GM23338 (cell line): ENCODE results near the gene CYP4B1. TPM values are rescaled to one million over a fixed set of nuclear protein-coding genes. Genes with fewer than 3 reads are reported as not detected.

Experiments used
- ATAC-seq: fragments of 200-7000 bp; cut with Tn5 transposase; 3 replicates; pipeline ENCODE4 v1.9.1; 2020
- DNase-seq: peaks from one replicate; pipeline ENCODE4 v3.0.0-alpha.2; 2015; ENCODE audit warnings: low spot score
- H2AFZ ChIP-seq: fragments of 200-600 bp; sonication (generic); 2 replicates; pipeline ENCODE4 v1.8.0; 2016; ENCODE audit warnings: antibody characterized with exemption, mild to moderate bottlenecking, moderate library complexity
- H3F3A ChIP-seq: fragments of 200-600 bp; sonication (generic); replicated peaks from 2 replicates; pipeline ENCODE4 v1.8.0; 2017; ENCODE audit warnings: antibody characterized with exemption, mixed run types, low read depth
- H3K27ac ChIP-seq: fragments of 200-600 bp; sonication (generic); 2 replicates; pipeline ENCODE4 v1.6.1; 2016; ENCODE audit warnings: low read depth
- H3K27me3 ChIP-seq: fragments of 200-600 bp; sonication (generic); 2 replicates; pipeline ENCODE4 v1.8.0; 2016; ENCODE audit warnings: mild to moderate bottlenecking, mixed run types, moderate library complexity; ENCODE audit not compliant: insufficient read depth
- H3K36me3 ChIP-seq: fragments of 200-600 bp; sonication (generic); 2 replicates; pipeline ENCODE4 v1.8.0; 2016; ENCODE audit warnings: mild to moderate bottlenecking; ENCODE audit not compliant: insufficient read depth
- H3K4me1 ChIP-seq: fragments of 200-600 bp; sonication (generic); 2 replicates; pipeline ENCODE4 v1.8.0; 2016; ENCODE audit warnings: mild to moderate bottlenecking, moderate library complexity; ENCODE audit not compliant: insufficient read depth
- H3K4me2 ChIP-seq: fragments of 200-600 bp; sonication (generic); 2 replicates; pipeline ENCODE4 v1.7.1; 2017; ENCODE audit warnings: mixed run types
- H3K4me3 ChIP-seq: fragments of 200-600 bp; sonication (generic); 2 replicates; pipeline ENCODE4 v1.6.1; 2016; ENCODE audit warnings: mixed run types
- H3K79me2 ChIP-seq: fragments of 200-600 bp; sonication (generic); replicated peaks from 2 replicates; pipeline ENCODE4 v1.8.0; 2017; ENCODE audit warnings: mild to moderate bottlenecking; ENCODE audit not compliant: insufficient read depth
- H3K9me2 ChIP-seq: fragments of 200-600 bp; sonication (generic); 2 replicates; pipeline ENCODE4 v1.8.0; 2017; ENCODE audit not compliant: insufficient read depth
- H4K20me1 ChIP-seq: fragments of 200-600 bp; sonication (generic); replicated peaks from 2 replicates; pipeline ENCODE4 v1.8.0; 2017; ENCODE audit warnings: mild to moderate bottlenecking; ENCODE audit not compliant: insufficient read depth
- H3K27ac Mint-ChIP-seq: 2 replicates; pipeline ENCODE4 v1.8.0; 2020; ENCODE audit warnings: inconsistent platforms, mild to moderate bottlenecking, moderate library complexity, mixed read lengths
- H3K27me3 Mint-ChIP-seq: 3 replicates; pipeline ENCODE4 v1.8.0; 2022; ENCODE audit warnings: low read depth, mild to moderate bottlenecking, moderate library complexity, mixed read lengths, inconsistent platforms; ENCODE audit not compliant: insufficient read depth, poor library complexity
- H3K36me3 Mint-ChIP-seq: 3 replicates; pipeline ENCODE4 v1.8.0; 2021; ENCODE audit warnings: low read depth, mild to moderate bottlenecking, inconsistent platforms, moderate library complexity, mixed read lengths
- H3K4me1 Mint-ChIP-seq: 3 replicates; pipeline ENCODE4 v1.8.0; 2020; ENCODE audit warnings: mild to moderate bottlenecking, inconsistent platforms, mixed read lengths
- H3K4me3 Mint-ChIP-seq: 3 replicates; pipeline ENCODE4 v1.8.0; 2021; ENCODE audit warnings: moderate library complexity, mild to moderate bottlenecking, inconsistent platforms, mixed read lengths
- H3K9me3 Mint-ChIP-seq: 3 replicates; pipeline ENCODE4 v1.8.0; 2020; ENCODE audit warnings: moderate library complexity, mild to moderate bottlenecking, inconsistent platforms, mixed read lengths
- CTCF ChIP-seq, 2 experiments: fragments of 200-600 bp in 1 of 2; sonication (generic) in 1 of 2; conservative IDR thresholded peaks; 2 replicates each; pipeline versions ENCODE4 v1.5.1 to v1.6.1; 2016 to 2017; ENCODE audit warnings: antibody characterized with exemption in 2 of 2, low read depth in 2 of 2, mild to moderate bottlenecking in 2 of 2, moderate library complexity in 1 of 2
- EZH2 ChIP-seq: fragments of 200-600 bp; sonication (generic); IDR thresholded peaks from one replicate; pipeline ENCODE4 v1.8.0; 2017; ENCODE audit warnings: antibody characterized with exemption, mild to moderate bottlenecking, low read depth; ENCODE audit not compliant: unreplicated experiment
- EZH2phosphoT487 ChIP-seq: fragments of 200-600 bp; sonication (generic); IDR thresholded peaks from one replicate; pipeline ENCODE4 v1.8.1; 2018; ENCODE audit warnings: antibody characterized with exemption; ENCODE audit not compliant: unreplicated experiment
- JUNB ChIP-seq: IDR thresholded peaks from one replicate; pipeline ENCODE4 v1.6.1; 2016; ENCODE audit warnings: antibody characterized with exemption; ENCODE audit not compliant: unreplicated experiment
- NANOG ChIP-seq: IDR thresholded peaks from 2 replicates; pipeline ENCODE4 v1.6.1; 2016; ENCODE audit warnings: antibody characterized with exemption, borderline replicate concordance
- STAT1 ChIP-seq: IDR thresholded peaks from one replicate; pipeline ENCODE4 v1.6.1; 2016; ENCODE audit warnings: antibody characterized with exemption; ENCODE audit not compliant: unreplicated experiment
- ZNF114 ChIP-seq: fragments of 250-450 bp; sonication (Bioruptor Pico); IDR thresholded peaks from 2 replicates; pipeline ENCODE4 v1.5.0; 2020; ENCODE audit warnings: mild to moderate bottlenecking, moderate library complexity
- ZNF331 ChIP-seq: fragments of 250-450 bp; sonication (Bioruptor Pico); IDR thresholded peaks from 2 replicates; pipeline ENCODE4 v1.5.0; 2020; ENCODE audit warnings: low read depth, mild to moderate bottlenecking, moderate library complexity
- ZNF462 ChIP-seq: fragments of 250-450 bp; sonication (Bioruptor Pico); IDR thresholded peaks from 2 replicates; pipeline ENCODE4 v1.5.0; 2020; ENCODE audit warnings: mild to moderate bottlenecking, moderate library complexity
- polyA plus RNA-seq: library from polyadenylated mRNA; unstranded; fragments of >200 nt; fragmentation: Nextera tagmentation; extraction: Ambion mirVana; gene quantifications from 2 replicates; pipeline ENCODE4 v1.2.1, GENCODE V29; 2016
- total RNA-seq: library from RNA; depleted of rRNA; stranded (reverse); fragments of >200 nt; shearing (Covaris generic); gene quantifications from 2 replicates; pipeline ENCODE4 v1.2.3, GENCODE V29; 2014
- TF ChIP-seq, protein P1 (sequence below): IDR thresholded peaks from 2 replicates; pipeline ENCODE4 v1.6.1; 2016; ENCODE audit warnings: antibody characterized with exemption

The CYP4B1 gene
- total and polyA plus RNA-seq, 2 experiments from 2014 or later, result not detected

DNA sequence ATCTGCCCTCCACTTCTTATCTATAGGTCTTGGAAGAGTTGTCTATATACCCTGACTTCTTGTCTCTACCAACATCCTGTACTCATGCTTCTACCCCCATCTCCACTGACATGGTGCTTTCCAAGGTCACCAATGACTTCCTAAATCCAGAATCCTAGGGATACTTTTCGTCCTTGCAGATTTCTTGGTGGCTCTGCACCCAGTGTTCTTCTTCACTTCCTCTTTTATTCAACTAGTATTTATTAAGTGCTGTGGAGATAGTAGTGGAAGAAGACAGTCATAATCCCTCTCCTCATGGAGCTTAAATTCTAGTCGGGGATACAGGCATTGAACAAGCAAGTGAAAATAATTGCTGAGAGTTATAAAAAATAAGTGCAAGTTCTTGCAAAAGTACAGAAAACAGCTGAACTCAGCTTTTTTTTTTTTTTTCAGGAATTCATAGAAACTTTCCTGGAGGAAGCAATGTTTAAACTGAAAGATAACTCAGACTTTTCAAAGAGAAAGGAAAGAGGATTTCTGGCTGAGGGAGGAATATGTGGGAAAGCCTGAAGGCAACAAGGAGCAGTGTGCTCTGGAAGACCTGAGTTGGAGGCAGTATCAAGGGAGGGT lies 38.2 kb upstream of the CYP4B1 start:
- TF ChIP-seq NANOG (no peak), EZH2 (no peak), CTCF (conservative IDR thresholded peaks at IDR 0.05; ENCODE audit: low read depth in 2 of 2) (no peak), ZNF331 (CRISPR knock-in tag) (no peak), EZH2phosphoT487 (no peak), STAT1 (no peak), ZNF462 (CRISPR knock-in tag) (no peak), JUNB (no peak), ZNF114 (CRISPR knock-in tag) (no peak)
- TF ChIP-seq, protein P1, sequence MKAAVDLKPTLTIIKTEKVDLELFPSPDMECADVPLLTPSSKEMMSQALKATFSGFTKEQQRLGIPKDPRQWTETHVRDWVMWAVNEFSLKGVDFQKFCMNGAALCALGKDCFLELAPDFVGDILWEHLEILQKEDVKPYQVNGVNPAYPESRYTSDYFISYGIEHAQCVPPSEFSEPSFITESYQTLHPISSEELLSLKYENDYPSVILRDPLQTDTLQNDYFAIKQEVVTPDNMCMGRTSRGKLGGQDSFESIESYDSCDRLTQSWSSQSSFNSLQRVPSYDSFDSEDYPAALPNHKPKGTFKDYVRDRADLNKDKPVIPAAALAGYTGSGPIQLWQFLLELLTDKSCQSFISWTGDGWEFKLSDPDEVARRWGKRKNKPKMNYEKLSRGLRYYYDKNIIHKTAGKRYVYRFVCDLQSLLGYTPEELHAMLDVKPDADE, result no peak
- Histone ChIP-seq H3K36me3 (no peaks in the 10 kb centered on the region), H3K9me2 (no peaks in the 10 kb centered on the region), H3K4me3 (no peak overlapping the region), H4K20me1 (no peaks in the 10 kb centered on the region), H3F3A (no peaks in the 10 kb centered on the region), H2AFZ (no peak overlapping the region), H3K4me2 (no peak overlapping the region), H3K27me3 (no peaks in the 10 kb centered on the region), H3K4me1 (peaks cover 17% of the 10 kb centered on the region; the same call in 1 of the 2 replicates), H3K27ac (no peak overlapping the region), H3K79me2 (no peaks in the 10 kb centered on the region)
- Mint-ChIP-seq H3K27me3 (peaks cover 6% of the 10 kb centered on the region), H3K36me3 (no peaks in the 10 kb centered on the region), H3K4me1 (peaks cover 23% of the 10 kb centered on the region), H3K27ac (no peak overlapping the region), H3K4me3 (no peak overlapping the region), H3K9me3 (peaks cover 9% of the 10 kb centered on the region; the same call in 1 of the 3 replicates)
- DNase-seq (no peak), ATAC-seq (no peak)
